ENCODE data around the gene ARCN1. TPM values are rescaled to one million over a fixed set of nuclear protein-coding genes. Genes with fewer than 3 reads are reported as not detected.

Gene ARCN1
- total and polyA plus RNA-seq, 2 donors from 2014 or later: 64.7 to 107 TPM

GRCh38 chr11:118633319-118633690 lies 61.1 kb downstream of the ARCN1 start:
- H3K9me3 ChIP-seq (ENCODE audit: control insufficient read depth in 2 of 3, insufficient read depth in 1 of 3, low read length in 3 of 3): no peaks in the 10 kb centered on the region
- no peak for DNase-seq
- FAIRE-seq: no peak
- TF ChIP-seq CTCF (IDR thresholded peaks at IDR 0.05; ENCODE audit: borderline replicate concordance, extremely low read depth, insufficient read depth): no peak
- peaks cover 2 to 15% (median 13%) of the 10 kb centered on the region in 3 donors for H3K4me1 ChIP-seq (ENCODE audit: control insufficient read depth in 2 of 3, insufficient read depth in 2 of 3, low read depth in 1 of 3, low read length in 3 of 3)
- H3K36me3 ChIP-seq (ENCODE audit: control insufficient read depth in 2 of 3, insufficient read depth in 3 of 3, low read length in 3 of 3): peaks cover 10 to 39% (median 16%) of the 10 kb centered on the region in 3 donors
- no peak overlapping the region for H3K27ac ChIP-seq (ENCODE audit: low read depth in 2 of 2, low read length in 2 of 2)
- intact Hi-C loops (cut with DNase I): no loop called here
- H3K9ac ChIP-seq (ENCODE audit: low read length in 3 of 3): no peak overlapping the region
- no peak overlapping the region for H3K4me3 ChIP-seq (ENCODE audit: low read length in 3 of 3)
- no peaks in the 10 kb centered on the region for H3K27me3 ChIP-seq (ENCODE audit: control insufficient read depth, insufficient read depth, low read length)

- H3K27me3 ChIP-seq (ENCODE audit: control insufficient read depth, insufficient read depth, low read length): no peaks in the 10 kb centered on the region
- TF ChIP-seq CTCF (IDR thresholded peaks at IDR 0.05; ENCODE audit: borderline replicate concordance, extremely low read depth, insufficient read depth): no peak
- intact Hi-C loops (cut with DNase I): no loop called here
- peaks cover 2 to 15% (median 13%) of the 10 kb centered on the region in 3 donors for H3K4me1 ChIP-seq (ENCODE audit: control insufficient read depth in 2 of 3, insufficient read depth in 2 of 3, low read depth in 1 of 3, low read length in 3 of 3)
- no peaks in the 10 kb centered on the region for H3K9me3 ChIP-seq (ENCODE audit: control insufficient read depth in 2 of 3, insufficient read depth in 1 of 3, low read length in 3 of 3)
- H3K27ac ChIP-seq (ENCODE audit: low read depth in 2 of 2, low read length in 2 of 2): peak overlapping the region; percentile 37 to 60
- FAIRE-seq (no peak), DNase-seq (peak in 1 of 5 donors; percentile 57)
- peak overlapping the region in 1 of 3 donors; percentile 6 for H3K4me3 ChIP-seq (ENCODE audit: low read length in 3 of 3)
- H3K9ac ChIP-seq (ENCODE audit: low read length in 3 of 3): no peak overlapping the region
- H3K36me3 ChIP-seq (ENCODE audit: control insufficient read depth in 2 of 3, insufficient read depth in 3 of 3, low read length in 3 of 3): peaks cover 7 to 32% (median 10%) of the 10 kb centered on the region in 3 donors
Observed at GRCh38 chr11:118633979-118634378, 61.8 kb downstream of the ARCN1 start.

GRCh38 chr11:118634431-118635236 lies 62.4 kb downstream of the ARCN1 start:
- intact Hi-C loops (cut with DNase I): no loop called here
- no peak for FAIRE-seq
- Histone ChIP-seq H3K9ac (ENCODE audit: low read length in 3 of 3) (peak overlapping the region in 1 of 3 donors; percentile 20), H3K27ac (ENCODE audit: low read depth in 2 of 2, low read length in 2 of 2) (peak overlapping the region; percentile 41 to 72), H3K27me3 (ENCODE audit: control insufficient read depth, insufficient read depth, low read length) (no peaks in the 10 kb centered on the region), H3K4me3 (ENCODE audit: low read length in 3 of 3) (peak overlapping the region; percentile 28 to 39 (median 30)), H3K4me1 (ENCODE audit: control insufficient read depth in 2 of 3, insufficient read depth in 2 of 3, low read depth in 1 of 3, low read length in 3 of 3) (peaks cover 2 to 15% (median 13%) of the 10 kb centered on the region in 3 donors), H3K9me3 (ENCODE audit: control insufficient read depth in 2 of 3, insufficient read depth in 1 of 3, low read length in 3 of 3) (no peaks in the 10 kb centered on the region), H3K36me3 (ENCODE audit: control insufficient read depth in 2 of 3, insufficient read depth in 3 of 3, low read length in 3 of 3) (peaks cover 5 to 25% (median 7%) of the 10 kb centered on the region in 3 donors)
- DNase-seq: peak; percentile 83 to 94 (median 89)
- TF ChIP-seq CTCF (IDR thresholded peaks at IDR 0.05; ENCODE audit: borderline replicate concordance, extremely low read depth, insufficient read depth): peak; percentile 23
